ENCODE measurements around the gene UBE2J2.

Gene UBE2J2

GRCh38 chr1:1295154-1295923 lies 21.7 kb upstream of the UBE2J2 start:
- no peak for DNase-seq
- Histone ChIP-seq H3K9me3 (ENCODE audit: control extremely low read depth in 1 of 5, control insufficient read depth in 4 of 5, insufficient read depth in 2 of 5, low read depth in 1 of 5, low read length in 4 of 5) (no peaks in the 10 kb centered on the region), H3K4me1 (ENCODE audit: control extremely low read depth in 1 of 4, control insufficient read depth in 4 of 4, insufficient read depth in 4 of 4, low read length in 3 of 4) (peaks cover 0 to 3% (median 0%) of the 10 kb centered on the region in 4 experiments), H3K27me3 (replicated peaks in 2 of 5; ENCODE audit: control insufficient read depth in 4 of 5, insufficient read depth in 5 of 5, low read length in 4 of 5) (no peaks in the 10 kb centered on the region), H3K4me3 (ENCODE audit: control insufficient read depth in 1 of 7, extremely low read depth in 1 of 7, insufficient read depth in 4 of 7, low read depth in 2 of 7, low read length in 6 of 7) (no peak overlapping the region), H3K27ac (ENCODE audit: insufficient read depth in 1 of 2, low read depth in 1 of 2, low read length in 2 of 2, poor library complexity in 1 of 2, severe bottlenecking in 2 of 2) (no peak overlapping the region), H3K36me3 (ENCODE audit: control insufficient read depth in 4 of 4, insufficient read depth in 4 of 4, low read length in 3 of 4) (peaks cover 0 to 29% (median 11%) of the 10 kb centered on the region in 4 experiments)
- WGBS (ENCODE audit: insufficient coverage) = 97% methylated on average over 25 of the region's 35 CpGs
- ChIA-PET POLR2A (interaction anchor here (0.8 kb wide), 1 partner anchor 10 kb away, joined by 3 read pairs; no protein-coding TSS in a partner anchor), CTCF (interaction anchor here (1.7 kb wide), 1 partner anchor 55 kb away, joined by 4 read pairs; no protein-coding TSS in a partner anchor)

GRCh38 chr1:1294250-1294890 lies 20.7 kb upstream of the UBE2J2 start:
- Histone ChIP-seq H3K9me3 (ENCODE audit: control extremely low read depth in 1 of 5, control insufficient read depth in 4 of 5, insufficient read depth in 2 of 5, low read depth in 1 of 5, low read length in 4 of 5) (no peaks in the 10 kb centered on the region), H3K36me3 (ENCODE audit: control insufficient read depth in 4 of 4, insufficient read depth in 4 of 4, low read length in 3 of 4) (peaks cover 0 to 29% (median 8%) of the 10 kb centered on the region in 4 experiments), H3K27me3 (replicated peaks in 2 of 5; ENCODE audit: control insufficient read depth in 4 of 5, insufficient read depth in 5 of 5, low read length in 4 of 5) (no peaks in the 10 kb centered on the region), H3K27ac (ENCODE audit: insufficient read depth in 1 of 2, low read depth in 1 of 2, low read length in 2 of 2, poor library complexity in 1 of 2, severe bottlenecking in 2 of 2) (no peak overlapping the region), H3K4me3 (ENCODE audit: control insufficient read depth in 1 of 7, extremely low read depth in 1 of 7, insufficient read depth in 4 of 7, low read depth in 2 of 7, low read length in 6 of 7) (no peak overlapping the region), H3K4me1 (ENCODE audit: control extremely low read depth in 1 of 4, control insufficient read depth in 4 of 4, insufficient read depth in 4 of 4, low read length in 3 of 4) (peaks cover 0 to 3% (median 0%) of the 10 kb centered on the region in 4 experiments)
- no peak for DNase-seq
- POLR2A ChIA-PET = no interaction called here
- WGBS (ENCODE audit: insufficient coverage) = 96% methylated on average over 34 of the region's 58 CpGs
- CTCF ChIA-PET = interaction anchor here (0.5 to 1.7 kb wide), 2 partner anchors 54 to 122 kb away, joined by 3 to 4 read pairs; no protein-coding TSS in a partner anchor

GRCh38 chr1:1293263-1294249 lies 19.9 kb upstream of the UBE2J2 start:
- H3K9me3 ChIP-seq (ENCODE audit: control extremely low read depth in 1 of 5, control insufficient read depth in 4 of 5, insufficient read depth in 2 of 5, low read depth in 1 of 5, low read length in 4 of 5) = no peaks in the 10 kb centered on the region
- H3K36me3 ChIP-seq (ENCODE audit: control insufficient read depth in 4 of 4, insufficient read depth in 4 of 4, low read length in 3 of 4) = peaks cover 0 to 29% (median 7%) of the 10 kb centered on the region in 4 experiments
- no peak for DNase-seq
- no peaks in the 10 kb centered on the region for H3K27me3 ChIP-seq (replicated peaks in 2 of 5; ENCODE audit: control insufficient read depth in 4 of 5, insufficient read depth in 5 of 5, low read length in 4 of 5)
- peaks cover 0 to 3% (median 0%) of the 10 kb centered on the region in 4 experiments for H3K4me1 ChIP-seq (ENCODE audit: control extremely low read depth in 1 of 4, control insufficient read depth in 4 of 4, insufficient read depth in 4 of 4, low read length in 3 of 4)
- ChIA-PET CTCF (no interaction called here), POLR2A (no interaction called here)
- no peak overlapping the region for H3K27ac ChIP-seq (ENCODE audit: insufficient read depth in 1 of 2, low read depth in 1 of 2, low read length in 2 of 2, poor library complexity in 1 of 2, severe bottlenecking in 2 of 2)
- no peak overlapping the region for H3K4me3 ChIP-seq (ENCODE audit: control insufficient read depth in 1 of 7, extremely low read depth in 1 of 7, insufficient read depth in 4 of 7, low read depth in 2 of 7, low read length in 6 of 7)
- 95% methylated on average over 83 of the region's 94 CpGs for WGBS (ENCODE audit: insufficient coverage)

GRCh38 chr1:1292851-1293250 lies 19.2 kb upstream of the UBE2J2 start:
- WGBS (ENCODE audit: insufficient coverage) = 98% methylated on average over 17 of the region's 18 CpGs

GRCh38 chr1:1292442-1292779 lies 18.8 kb upstream of the UBE2J2 start:
- H3K4me1 ChIP-seq (ENCODE audit: control extremely low read depth in 1 of 4, control insufficient read depth in 4 of 4, insufficient read depth in 4 of 4, low read length in 3 of 4) = peaks cover 0 to 3% (median 0%) of the 10 kb centered on the region in 4 experiments
- no peak overlapping the region for H3K4me3 ChIP-seq (ENCODE audit: control insufficient read depth in 1 of 7, extremely low read depth in 1 of 7, insufficient read depth in 4 of 7, low read depth in 2 of 7, low read length in 6 of 7)
- POLR2A ChIA-PET = no interaction called here
- no peaks in the 10 kb centered on the region for H3K27me3 ChIP-seq (replicated peaks in 2 of 5; ENCODE audit: control insufficient read depth in 4 of 5, insufficient read depth in 5 of 5, low read length in 4 of 5)
- CTCF ChIA-PET = interaction anchor here (0.8 to 2.9 kb wide), 12 partner anchors 9 to 308 kb away, joined by 3 to 16 read pairs (median 4); partner anchors contain the start of gene UBE2J2
- no peak for DNase-seq
- WGBS (ENCODE audit: insufficient coverage) = 96% methylated on average over 9 of the region's 9 CpGs
- peaks cover 0 to 26% (median 7%) of the 10 kb centered on the region in 4 experiments for H3K36me3 ChIP-seq (ENCODE audit: control insufficient read depth in 4 of 4, insufficient read depth in 4 of 4, low read length in 3 of 4)
- no peaks in the 10 kb centered on the region for H3K9me3 ChIP-seq (ENCODE audit: control extremely low read depth in 1 of 5, control insufficient read depth in 4 of 5, insufficient read depth in 2 of 5, low read depth in 1 of 5, low read length in 4 of 5)
- no peak overlapping the region for H3K27ac ChIP-seq (ENCODE audit: insufficient read depth in 1 of 2, low read depth in 1 of 2, low read length in 2 of 2, poor library complexity in 1 of 2, severe bottlenecking in 2 of 2)

More at GRCh38 chr1:1292851-1293250, 19.2 kb upstream of the UBE2J2 start:
- H3K4me3 ChIP-seq (ENCODE audit: control insufficient read depth in 1 of 7, extremely low read depth in 1 of 7, insufficient read depth in 4 of 7, low read depth in 2 of 7, low read length in 6 of 7) = no peak overlapping the region
- ChIA-PET POLR2A (no interaction called here), CTCF (interaction anchor here (1.0 to 2.2 kb wide), 4 partner anchors 10 to 261 kb away, joined by 3 to 5 read pairs (median 4); no protein-coding TSS in a partner anchor)
- no peaks in the 10 kb centered on the region for H3K9me3 ChIP-seq (ENCODE audit: control extremely low read depth in 1 of 5, control insufficient read depth in 4 of 5, insufficient read depth in 2 of 5, low read depth in 1 of 5, low read length in 4 of 5)
- no peaks in the 10 kb centered on the region for H3K27me3 ChIP-seq (replicated peaks in 2 of 5; ENCODE audit: control insufficient read depth in 4 of 5, insufficient read depth in 5 of 5, low read length in 4 of 5)
- peaks cover 0 to 3% (median 0%) of the 10 kb centered on the region in 4 experiments for H3K4me1 ChIP-seq (ENCODE audit: control extremely low read depth in 1 of 4, control insufficient read depth in 4 of 4, insufficient read depth in 4 of 4, low read length in 3 of 4)
- DNase-seq = no peak
- no peak overlapping the region for H3K27ac ChIP-seq (ENCODE audit: insufficient read depth in 1 of 2, low read depth in 1 of 2, low read length in 2 of 2, poor library complexity in 1 of 2, severe bottlenecking in 2 of 2)
- H3K36me3 ChIP-seq (ENCODE audit: control insufficient read depth in 4 of 4, insufficient read depth in 4 of 4, low read length in 3 of 4) = peaks cover 0 to 28% (median 7%) of the 10 kb centered on the region in 4 experiments

- ChIA-PET POLR2A (no interaction called here), CTCF (interaction anchor here (0.8 to 2.9 kb wide), 12 partner anchors 8 to 307 kb away, joined by 3 to 16 read pairs (median 4); partner anchors contain the start of gene UBE2J2)
- Histone ChIP-seq H3K27me3 (replicated peaks in 2 of 5; ENCODE audit: control insufficient read depth in 4 of 5, insufficient read depth in 5 of 5, low read length in 4 of 5) (no peaks in the 10 kb centered on the region), H3K27ac (ENCODE audit: insufficient read depth in 1 of 2, low read depth in 1 of 2, low read length in 2 of 2, poor library complexity in 1 of 2, severe bottlenecking in 2 of 2) (no peak overlapping the region), H3K4me1 (ENCODE audit: control extremely low read depth in 1 of 4, control insufficient read depth in 4 of 4, insufficient read depth in 4 of 4, low read length in 3 of 4) (peaks cover 0 to 3% (median 0%) of the 10 kb centered on the region in 4 experiments), H3K4me3 (ENCODE audit: control insufficient read depth in 1 of 7, extremely low read depth in 1 of 7, insufficient read depth in 4 of 7, low read depth in 2 of 7, low read length in 6 of 7) (no peak overlapping the region), H3K36me3 (ENCODE audit: control insufficient read depth in 4 of 4, insufficient read depth in 4 of 4, low read length in 3 of 4) (peaks cover 0 to 24% (median 7%) of the 10 kb centered on the region in 4 experiments), H3K9me3 (ENCODE audit: control extremely low read depth in 1 of 5, control insufficient read depth in 4 of 5, insufficient read depth in 2 of 5, low read depth in 1 of 5, low read length in 4 of 5) (no peaks in the 10 kb centered on the region)
- peak; percentile 42 to 78 (median 70) for DNase-seq
- WGBS (ENCODE audit: insufficient coverage) = 73% methylated on average over 39 of the region's 45 CpGs
These were observed 18.1 kb upstream of the UBE2J2 start for GRCh38 chr1:1291548-1292441.

Measured in common myeloid progenitor, CD34-positive (primary cell).